Fibroblast of the conjunctiva (primary cell): ENCODE measurements around the gene RBM18.
A peak's percentile ranks its signal among the peaks of the same experiment; 100 is the strongest.

Experiments used
- DNase-seq: peaks from one replicate; pipeline ENCODE4 v3.0.0-alpha.2; 2010; ENCODE audit warnings: low read depth

RBM18 gene

DNA sequence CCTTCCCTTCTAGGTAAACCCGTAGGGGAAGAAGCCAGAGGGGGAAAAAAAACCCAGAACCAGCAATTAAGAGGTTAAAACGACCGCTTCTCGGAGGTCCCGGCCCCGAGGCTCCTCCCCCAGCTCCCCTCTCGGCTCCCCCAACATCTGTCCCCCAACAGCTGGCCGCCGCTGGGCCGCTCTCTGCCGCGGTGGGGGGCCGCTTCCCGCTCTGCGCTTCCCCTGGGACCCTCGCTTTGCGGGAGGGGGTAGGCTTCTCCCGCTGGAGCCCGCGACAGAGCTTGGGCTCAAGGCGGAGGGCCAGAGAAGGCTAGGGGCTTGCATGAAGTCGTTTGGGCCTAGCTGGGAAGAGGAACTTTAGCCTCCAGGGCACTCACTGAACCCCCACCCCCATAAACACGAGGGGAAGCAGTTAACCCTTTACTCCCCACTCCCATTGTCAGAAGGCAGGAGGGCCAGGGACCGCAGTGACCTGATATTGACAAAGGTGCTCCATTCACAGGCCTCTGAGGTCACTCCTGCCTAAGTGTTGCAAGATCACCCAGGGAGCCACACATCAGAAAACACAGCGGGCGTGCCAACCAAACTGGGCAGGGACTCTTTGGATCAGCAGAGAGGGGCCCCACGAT, 43.3 kb downstream of the RBM18 start:
- DNase-seq: no peak

DNA sequence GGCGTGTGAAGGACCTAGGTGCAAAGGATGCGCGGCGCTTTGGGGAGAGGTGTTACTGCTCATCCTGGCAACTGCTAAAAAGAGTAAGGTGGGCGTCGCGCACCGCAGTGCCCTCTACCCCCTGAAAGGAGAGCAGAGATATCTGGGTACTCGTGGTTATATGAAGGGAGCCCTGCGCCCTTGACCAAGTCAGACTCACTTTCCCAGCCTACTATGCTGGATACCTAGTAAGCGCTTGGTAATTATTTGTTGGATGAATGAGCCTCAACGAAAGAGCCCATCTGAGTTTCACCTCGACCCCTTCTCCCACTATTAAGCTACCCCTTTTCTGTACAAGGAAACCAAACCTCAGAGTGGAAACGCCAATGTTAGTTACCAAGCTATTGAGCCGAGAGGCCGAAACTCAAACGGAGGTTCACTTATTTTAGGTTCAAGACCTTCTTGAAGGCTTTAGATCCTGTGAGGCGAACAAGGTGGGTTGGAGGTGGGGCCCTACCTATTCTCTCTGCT, 43.9 kb downstream of the RBM18 start:
- no peak for DNase-seq

DNA sequence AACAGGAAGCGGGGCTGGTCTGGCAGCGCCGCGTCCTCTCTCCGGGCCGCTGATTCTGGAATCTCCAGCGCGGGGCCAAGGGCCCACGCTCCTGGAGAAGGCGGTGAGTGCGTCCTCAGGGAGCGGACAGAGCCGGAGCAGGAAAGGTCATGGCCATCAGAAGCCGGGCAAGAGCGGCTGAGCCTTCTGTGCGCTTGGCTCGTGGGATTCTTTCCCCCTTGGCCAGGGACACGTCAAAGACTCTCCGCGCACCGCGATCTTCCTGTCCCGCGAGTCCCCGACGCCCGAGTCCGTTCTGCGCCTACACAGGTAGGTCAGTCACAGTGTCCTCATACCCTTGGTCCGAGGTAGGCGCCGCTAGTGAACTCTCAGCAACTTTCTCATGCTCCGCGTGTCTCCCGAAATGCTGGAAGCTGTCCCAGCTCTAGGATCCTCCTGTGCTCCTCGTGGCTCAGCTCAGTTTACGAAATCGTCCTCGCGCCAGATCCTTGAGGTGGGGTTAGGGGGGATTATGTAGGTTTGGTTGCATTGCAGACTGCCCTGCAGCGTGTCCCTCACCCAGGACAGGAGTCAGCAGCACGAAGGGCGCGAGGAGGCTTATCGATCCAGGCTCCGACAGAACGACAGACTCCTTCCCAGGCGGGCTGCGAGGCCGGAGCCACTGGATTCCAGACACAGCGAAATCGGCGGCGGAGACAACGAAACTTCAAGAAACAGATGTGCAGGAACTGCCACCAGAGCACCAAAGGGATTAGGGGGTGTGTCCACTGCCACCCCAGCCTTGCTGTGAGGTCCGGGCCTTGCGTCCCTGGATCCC, 44.6 kb downstream of the RBM18 start:
- no peak for DNase-seq

DNA sequence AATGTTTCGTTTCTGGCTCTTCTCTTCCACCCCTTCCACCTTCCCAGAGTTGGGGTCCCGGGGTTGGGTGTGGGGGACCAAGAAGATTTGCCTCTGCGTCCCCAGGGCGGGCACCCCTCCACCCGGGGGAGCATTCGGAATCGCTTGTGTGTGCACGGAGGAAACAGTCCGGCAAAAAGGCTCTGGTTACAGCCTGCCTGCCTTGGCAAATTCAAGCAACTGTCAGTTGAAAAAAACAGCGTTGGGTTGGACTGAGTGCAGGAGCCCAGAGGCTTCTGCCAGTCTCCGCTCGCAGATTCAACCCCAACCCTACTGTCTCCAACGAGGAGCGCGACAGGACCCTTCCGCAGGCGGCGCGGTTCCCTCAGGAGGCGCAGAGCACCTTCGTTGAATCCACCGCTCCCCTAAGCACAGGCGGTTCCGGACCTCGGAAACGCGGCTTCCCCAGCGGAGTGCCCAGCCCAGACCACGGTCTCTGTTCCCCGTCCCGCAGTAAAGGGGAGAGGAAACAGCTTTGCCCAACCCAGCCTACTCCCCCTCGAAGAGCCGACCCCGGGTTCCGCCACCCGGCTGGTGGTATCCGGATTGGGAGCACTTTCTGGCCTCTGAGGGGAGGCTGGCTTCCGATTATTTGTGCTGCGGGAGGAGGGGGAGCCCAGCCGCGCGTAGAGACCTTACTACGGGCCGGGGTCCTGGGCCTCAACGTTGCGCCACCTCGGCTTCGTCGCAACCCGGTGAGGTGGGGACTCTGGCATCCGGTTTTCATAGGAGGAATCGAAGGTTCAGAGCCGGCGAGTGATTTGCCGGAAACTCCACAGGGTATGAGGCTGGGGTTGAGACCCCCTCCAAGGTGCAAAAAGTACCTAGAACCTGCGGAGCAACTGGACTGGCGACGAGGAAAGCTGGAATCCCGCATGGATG, 45.4 kb downstream of the RBM18 start:
- DNase-seq: no peak

DNA sequence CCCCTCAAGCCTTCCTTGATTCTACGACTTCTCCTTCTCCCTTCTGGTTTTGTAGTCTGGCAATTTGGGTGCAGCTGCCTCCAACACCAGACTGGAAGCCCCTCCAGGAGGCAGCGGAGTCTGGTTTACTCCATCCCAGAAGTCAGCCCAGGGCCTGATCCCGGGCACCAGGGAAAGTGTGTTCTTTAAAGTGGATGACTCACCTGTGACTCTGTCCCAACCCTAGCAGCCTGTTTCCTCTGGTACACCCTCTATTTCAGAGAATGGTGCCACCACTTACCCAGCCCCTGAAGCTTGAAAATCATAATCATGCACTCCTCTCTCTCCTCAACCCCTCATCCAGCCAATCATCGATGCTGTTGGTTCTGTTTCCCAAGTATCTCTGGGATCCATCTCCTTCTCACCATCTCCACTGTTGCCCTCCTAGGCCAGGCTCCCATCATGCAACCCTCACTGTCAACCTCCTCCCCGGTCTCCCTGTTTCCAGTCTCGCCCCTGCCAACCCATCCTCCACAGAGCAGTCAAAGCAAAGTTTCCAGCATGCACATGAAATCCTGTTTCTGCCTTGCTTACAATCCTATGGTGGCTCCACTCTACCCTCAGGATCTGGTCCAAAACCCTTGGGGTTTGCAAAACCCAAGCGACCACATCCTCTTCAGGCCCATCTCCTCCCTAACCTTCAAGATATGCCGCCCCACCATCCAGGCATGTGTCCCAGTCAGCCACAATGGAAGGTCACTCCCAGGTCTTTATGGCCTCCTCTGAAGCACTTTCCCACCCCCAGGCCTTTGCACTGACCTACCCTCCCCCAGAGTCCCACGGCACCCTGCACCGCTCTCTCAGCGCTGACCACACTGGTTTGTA, 46.3 kb downstream of the RBM18 start:
- DNase-seq: no peak

DNA sequence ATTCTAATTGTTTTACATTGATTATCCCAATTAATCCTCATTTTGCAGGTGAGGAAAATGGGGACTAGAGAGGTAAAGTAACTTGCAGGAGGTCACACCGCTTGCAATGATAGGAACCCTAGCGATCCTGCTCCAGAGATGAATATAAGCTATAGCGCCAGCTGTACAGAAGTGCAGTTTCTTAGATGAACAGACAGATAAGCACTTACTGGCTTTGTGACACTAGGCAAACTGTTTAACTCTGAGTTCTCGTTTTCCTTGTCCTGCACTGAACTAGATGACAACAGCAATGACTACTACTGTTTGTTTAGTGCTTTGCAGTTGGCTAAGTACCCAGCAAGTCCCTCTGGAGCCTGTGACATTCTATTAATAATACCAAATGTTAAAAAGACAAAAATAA, 47.0 kb downstream of the RBM18 start:
- DNase-seq: no peak

DNA sequence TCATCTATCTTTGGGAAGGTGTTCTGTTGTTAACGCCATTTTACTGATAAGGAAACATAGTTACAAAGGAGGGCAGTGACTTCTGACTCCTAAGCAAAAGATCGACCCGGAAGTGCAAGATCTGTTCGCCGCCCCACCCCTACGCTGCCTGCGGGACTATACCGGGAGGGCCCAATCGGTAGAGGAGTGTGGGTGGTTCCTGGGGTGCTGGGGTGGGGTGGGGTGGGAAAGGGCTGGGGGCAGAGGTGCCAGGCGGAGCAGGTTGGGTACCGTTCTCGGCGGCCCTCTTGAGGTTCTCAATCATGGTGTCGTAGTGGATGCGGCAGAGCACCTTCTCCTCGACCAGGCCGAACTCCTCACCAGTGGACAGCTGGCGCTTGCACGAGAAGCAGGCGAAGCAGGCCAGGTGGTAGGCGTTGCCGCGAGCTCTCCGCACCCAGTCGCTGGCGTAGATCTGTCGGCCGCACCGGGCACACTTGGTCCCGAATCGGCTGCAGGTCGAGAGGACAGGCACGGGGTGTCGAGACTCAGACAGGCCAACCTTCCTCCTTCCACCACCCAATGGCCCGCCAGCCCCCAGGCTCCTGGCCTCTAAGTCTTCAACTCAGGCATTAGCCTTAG, 47.7 kb downstream of the RBM18 start:
- DNase-seq: no peak

DNA sequence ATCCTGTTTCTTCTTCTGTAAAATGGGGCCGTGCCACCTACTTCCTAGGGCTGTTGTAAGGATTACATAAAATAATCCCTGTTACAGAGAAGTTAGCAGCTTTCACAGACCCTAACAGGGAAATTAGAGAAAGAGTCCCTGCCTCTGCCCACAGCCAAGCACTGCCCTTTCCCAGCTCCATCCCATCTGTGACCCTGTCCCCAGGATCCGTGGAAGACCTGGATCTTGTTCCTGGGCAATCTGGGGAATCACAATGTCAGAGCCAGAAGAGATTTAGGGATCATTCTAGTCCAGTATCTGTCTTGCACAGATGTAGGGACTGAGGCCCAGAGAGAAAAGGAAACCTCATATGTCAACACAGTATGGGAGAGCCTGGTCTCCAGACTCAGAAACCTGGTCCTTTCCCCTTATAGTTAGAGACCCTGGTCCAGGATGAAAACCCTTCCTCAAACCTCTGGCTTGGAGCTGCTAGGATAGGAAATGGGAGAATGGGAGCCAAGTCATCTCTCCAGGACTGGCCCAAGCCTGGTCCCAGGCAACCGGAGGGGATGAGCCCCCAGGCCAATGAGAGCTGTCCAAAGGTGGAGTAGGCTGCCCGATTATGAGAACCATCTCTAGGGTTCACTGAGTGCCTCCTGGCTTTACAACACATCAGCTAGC, 48.4 kb downstream of the RBM18 start:
- DNase-seq: no peak

DNA sequence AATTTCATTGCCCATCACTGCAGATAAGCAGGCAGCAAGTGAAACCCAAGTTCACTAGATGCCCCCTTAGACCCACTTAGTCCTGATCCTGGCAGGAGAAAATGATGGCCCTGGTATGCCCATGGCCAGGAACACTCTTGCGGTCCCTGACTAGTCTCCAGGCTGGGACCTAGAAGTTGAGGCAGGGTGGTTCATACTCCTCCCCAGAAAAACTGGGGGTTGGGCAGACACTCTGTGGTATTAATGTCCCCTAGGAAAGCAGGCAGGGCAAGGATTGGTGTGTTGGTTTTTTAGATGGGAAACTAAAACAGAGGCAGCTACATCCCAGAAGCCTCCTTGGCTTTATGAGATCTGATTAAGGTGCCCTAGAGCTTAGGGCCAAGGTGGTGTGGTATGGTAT, 49.0 kb downstream of the RBM18 start:
- DNase-seq: no peak

DNA sequence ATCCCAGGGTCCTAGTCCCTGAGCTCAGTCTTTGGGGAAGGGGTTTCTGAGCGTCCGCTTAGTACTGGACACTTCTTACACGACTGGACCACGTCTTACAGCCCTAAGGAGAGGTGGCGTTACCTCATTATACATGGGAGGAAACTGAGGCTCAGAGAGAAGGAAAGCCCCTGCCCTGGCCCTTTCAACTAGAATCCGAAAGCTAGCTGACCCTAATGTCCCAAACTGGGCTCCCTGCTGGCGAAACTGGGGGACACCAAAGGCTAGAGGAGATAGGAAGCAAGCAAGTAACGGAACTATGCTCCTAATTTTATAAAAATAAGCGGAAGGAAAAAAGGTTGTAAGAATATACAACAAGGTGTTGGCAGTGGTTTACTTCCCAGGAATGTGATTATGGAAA, 50.1 kb downstream of the RBM18 start:
- DNase-seq: no peak

DNA sequence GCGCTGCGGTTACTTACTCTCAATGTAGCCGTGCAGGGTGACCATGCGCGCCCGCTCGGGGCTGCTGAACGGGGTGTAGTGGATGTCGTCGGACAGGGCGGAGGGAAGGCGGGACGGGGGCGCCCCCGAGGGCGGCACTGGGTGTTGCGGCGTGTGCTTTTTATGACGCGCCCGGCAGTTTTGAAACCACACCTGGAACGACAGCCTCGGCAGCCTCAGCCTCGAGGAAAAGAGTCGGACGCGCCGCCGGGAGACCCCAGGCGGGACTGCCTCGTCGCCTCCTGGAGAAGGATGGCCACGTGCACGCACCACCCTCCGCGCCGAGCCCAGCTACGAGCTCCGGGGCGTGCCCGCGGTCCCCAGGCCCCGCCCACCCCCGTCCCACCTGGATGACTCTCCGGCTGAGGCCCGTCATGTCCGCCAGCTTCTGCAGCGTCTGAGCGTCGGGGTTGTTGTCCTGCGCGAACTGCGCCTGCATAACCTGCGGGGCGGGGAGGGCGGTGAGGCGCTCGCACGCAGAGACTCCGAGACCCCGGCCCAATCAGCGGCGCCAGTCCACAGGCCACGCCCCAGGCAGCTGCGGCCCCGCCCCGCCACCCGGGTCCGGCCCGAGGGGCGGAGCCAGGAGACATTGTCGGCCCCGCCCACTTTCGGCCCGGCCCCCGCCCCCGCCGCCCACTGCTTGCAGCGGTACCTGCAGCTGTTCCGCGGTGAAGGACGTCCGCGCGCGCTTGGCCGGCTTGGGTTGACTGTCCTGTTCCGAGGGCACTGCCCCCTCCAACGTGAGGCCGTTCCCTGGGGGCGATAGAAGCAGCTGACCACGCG, 50.8 kb downstream of the RBM18 start:
- DNase-seq: no peak

DNA sequence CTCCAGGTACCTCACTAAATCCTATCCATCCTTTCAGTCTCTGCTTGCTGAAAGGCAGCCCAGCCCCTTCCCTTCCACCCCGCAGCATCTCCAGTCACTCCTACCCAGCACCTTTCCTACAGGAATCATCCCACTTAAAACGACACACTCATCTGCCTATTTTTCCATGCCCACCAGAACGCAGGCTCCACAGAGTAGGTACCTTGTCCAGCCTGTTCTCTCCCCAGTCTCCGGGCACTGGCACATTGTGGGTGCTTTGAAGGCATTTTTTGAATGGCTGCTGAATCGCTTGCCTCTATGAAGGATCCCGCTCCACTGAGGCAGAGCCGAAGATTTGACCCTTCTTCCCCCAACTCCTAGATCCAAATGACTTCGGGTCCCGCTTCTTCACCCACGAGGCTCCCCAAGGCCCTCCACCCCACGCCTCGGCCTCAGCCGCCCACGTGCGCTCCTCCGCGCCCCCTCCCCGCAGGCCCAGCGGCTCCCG, 51.5 kb downstream of the RBM18 start:
- no peak for DNase-seq

DNA sequence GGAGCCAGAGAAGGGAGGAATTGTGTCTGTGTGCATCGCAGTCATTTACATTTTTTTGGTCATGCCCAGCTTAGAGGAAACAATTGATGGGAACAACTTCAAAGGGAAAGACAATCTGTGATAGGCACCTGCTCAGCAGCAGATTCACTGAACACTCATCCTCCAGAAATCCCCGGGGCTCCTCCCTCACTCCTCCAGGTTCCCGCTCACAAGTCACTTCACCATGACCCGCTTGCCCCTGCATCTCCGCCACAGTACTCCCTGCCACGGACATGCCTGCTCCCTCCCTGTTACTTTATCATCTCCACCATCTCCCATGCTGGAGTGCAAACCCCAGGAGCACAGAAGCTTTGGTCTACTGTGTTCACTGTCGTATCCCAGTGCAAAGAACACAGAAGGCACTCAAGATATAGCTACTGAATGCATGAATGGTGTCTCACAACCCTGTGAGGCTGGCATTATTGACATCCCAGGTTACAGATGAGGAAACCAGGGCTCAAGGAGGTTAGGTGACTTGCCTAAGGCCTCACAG, 52.1 kb downstream of the RBM18 start:
- no peak for DNase-seq

DNA sequence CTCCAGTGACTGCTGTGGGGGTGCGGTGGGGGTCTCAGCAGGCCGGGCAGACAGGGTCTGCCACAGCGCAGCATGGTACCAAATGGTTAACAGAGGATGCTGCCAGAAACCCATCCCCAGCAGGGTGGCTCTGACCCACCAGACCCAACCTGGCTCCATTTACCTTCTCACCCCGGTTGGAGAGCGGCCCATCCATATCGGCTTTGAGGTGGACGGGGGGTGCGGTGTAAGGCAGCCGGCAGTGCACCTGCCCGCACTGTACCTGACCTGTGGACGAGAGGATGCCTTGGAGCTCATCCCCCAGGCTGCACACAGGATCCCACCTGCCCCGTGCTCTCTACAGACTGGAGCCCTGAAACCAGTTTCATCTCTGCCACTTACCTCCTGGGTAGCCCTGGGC, 55.2 kb downstream of the RBM18 start:
- no peak for DNase-seq

DNA sequence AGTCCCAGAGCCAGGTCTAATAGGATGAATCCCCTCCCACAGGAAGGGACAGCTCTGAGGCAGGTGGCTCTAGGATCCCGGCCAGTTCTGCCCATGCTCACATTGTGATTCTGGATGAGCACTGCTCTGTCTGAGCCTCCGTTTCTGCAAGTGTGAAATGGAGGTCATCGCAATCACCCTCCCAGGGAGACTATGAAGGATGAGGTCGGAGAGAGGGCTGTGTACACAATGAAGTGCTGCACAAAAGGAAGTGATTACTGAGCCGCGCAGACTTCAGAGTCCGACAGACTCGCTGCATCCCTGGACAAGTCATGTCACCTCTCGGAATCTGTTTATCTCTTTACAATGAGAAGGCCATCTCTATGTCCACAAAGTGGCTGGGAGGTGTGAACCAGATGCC, 57.5 kb downstream of the RBM18 start:
- DNase-seq: no peak

DNA sequence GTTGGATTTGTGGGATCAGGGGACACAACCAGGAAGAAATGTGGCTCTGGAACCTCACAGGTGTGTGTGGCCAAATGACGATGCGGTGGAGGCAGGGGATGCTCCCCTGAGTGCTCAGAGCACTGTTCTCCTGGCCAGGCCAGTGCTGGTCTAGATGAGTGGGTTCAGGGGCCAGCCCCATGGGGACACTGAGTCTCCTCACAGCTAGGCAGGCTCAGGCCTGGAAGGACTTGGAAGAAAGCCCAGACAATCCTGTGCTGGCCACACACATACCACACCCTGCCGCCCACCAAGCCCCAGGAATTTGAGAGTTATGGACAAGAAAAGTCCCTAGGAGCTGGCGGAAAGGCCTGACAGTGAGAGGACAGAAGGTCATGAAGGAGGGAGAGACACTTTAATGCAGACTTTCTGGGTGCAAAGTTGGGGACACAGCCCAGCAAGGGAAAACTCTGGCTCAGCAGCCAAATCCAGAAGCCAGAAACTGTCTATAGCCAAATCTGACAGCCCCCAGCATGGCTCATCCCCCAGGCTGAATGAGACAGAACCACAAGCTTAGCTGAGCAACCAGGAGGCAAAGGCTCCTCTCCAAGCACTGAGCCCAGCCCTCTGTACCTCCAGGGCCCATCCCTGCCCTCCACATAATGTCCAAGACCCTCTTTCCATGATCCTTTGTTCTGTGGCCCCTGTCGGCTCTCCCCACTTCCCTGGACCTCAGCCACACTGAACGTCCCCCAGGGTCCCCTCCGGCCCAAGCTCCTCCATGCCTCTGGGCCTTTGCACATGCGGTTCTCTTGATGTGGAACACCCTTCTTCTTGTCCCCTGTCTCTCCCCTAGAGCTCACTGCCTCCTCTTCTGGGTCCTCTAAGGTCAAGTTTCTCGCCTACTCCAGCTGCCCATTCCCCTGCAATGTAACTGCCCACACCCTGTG, 58.3 kb downstream of the RBM18 start:
- peak; percentile 40 for DNase-seq

DNA sequence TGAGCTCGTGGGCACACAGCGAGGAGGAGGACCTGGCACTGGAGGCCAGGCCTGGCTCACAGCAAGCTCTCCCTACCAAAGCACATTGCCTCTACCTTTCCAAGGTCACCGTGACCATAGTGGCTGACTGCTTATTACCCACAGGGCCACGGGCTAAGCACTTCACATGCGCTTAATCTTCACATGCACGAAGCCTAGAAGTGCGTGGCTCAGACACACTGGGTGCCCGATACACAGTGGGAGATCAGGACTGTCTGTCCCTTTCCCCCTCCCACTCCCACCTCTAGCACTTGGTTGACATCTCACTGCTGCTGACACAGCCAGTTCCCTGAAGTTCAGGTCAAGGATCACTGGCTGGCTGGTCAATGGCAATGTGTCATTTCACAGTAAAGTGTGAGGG, 59.5 kb downstream of the RBM18 start:
- no peak for DNase-seq

DNA sequence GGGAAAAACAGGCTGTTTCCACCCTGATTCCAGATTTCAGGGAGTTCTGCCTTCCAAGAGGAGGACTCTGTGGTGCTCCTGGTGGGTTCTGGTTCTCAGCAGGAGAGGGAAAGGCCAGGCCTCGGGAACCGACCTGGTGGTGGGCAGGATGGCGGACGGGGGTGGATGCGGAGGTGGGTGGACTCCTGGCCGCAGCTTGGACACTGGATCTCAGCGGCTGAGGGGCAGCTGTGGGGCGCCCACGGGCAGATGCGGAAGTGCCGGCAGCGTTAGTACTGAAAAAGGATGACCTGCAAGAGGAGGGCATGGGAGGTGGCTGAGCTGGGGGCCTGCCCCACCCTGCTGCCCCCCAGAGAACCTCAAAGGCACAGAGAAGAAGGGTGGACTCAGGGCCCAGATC, 60.1 kb downstream of the RBM18 start:
- no peak for DNase-seq
